ENCODE results near the gene CEACAM8. TPM values are rescaled to one million over a fixed set of nuclear protein-coding genes. Genes with fewer than 3 reads are reported as not detected.
"Not testable (repeated sequence)": the region's sequence is repeated elsewhere in the genome, so short reads cannot be mapped to it uniquely, and the experiment has no call there.

Gene CEACAM8
- total RNA-seq, 1 donor from 2014 or later, result 0.52 TPM

- no peaks in the 10 kb centered on the region for H3K36me3 ChIP-seq (ENCODE audit: control insufficient read depth in 3 of 3, insufficient read depth in 3 of 3, low read length in 3 of 3)
- H3K4me1 ChIP-seq (ENCODE audit: control insufficient read depth in 3 of 3, insufficient read depth in 3 of 3, low read length in 3 of 3), result no peaks in the 10 kb centered on the region
- no peak overlapping the region for H3K4me3 ChIP-seq (ENCODE audit: low read length in 3 of 3)
- no peak overlapping the region for H3K27ac ChIP-seq (ENCODE audit: low read depth, low read length)
- no peak overlapping the region for H3K9ac ChIP-seq (ENCODE audit: low read depth in 1 of 3, low read length in 3 of 3)
- H3K9me3 ChIP-seq (ENCODE audit: control insufficient read depth in 3 of 3, low read length in 3 of 3), result no peaks in the 10 kb centered on the region
- no peaks in the 10 kb centered on the region for H3K27me3 ChIP-seq (ENCODE audit: control insufficient read depth in 3 of 3, insufficient read depth in 3 of 3, low read length in 3 of 3)
These were observed 18.9 kb upstream of the CEACAM8 start for GRCh38 chr19:42613666-42614065.

- H3K4me1 ChIP-seq (ENCODE audit: control insufficient read depth in 3 of 3, insufficient read depth in 3 of 3, low read length in 3 of 3); H3K9ac ChIP-seq (ENCODE audit: low read depth in 1 of 3, low read length in 3 of 3); H3K9me3 ChIP-seq (ENCODE audit: control insufficient read depth in 3 of 3, low read length in 3 of 3); H3K27ac ChIP-seq (ENCODE audit: low read depth, low read length); H3K27me3 ChIP-seq (ENCODE audit: control insufficient read depth in 3 of 3, insufficient read depth in 3 of 3, low read length in 3 of 3); H3K4me3 ChIP-seq (ENCODE audit: low read length in 3 of 3); H3K36me3 ChIP-seq (ENCODE audit: control insufficient read depth in 3 of 3, insufficient read depth in 3 of 3, low read length in 3 of 3): not testable (repeated sequence)
These were observed 15.7 kb upstream of the CEACAM8 start for GRCh38 chr19:42610401-42610915.

GRCh38 chr19:42606660-42607351 is 12.1 kb upstream of the CEACAM8 start:
- no peak overlapping the region for H3K27ac ChIP-seq (ENCODE audit: low read depth, low read length)
- no peaks in the 10 kb centered on the region for H3K27me3 ChIP-seq (ENCODE audit: control insufficient read depth in 3 of 3, insufficient read depth in 3 of 3, low read length in 3 of 3)
- no peak overlapping the region for H3K4me3 ChIP-seq (ENCODE audit: low read length in 3 of 3)
- H3K9me3 ChIP-seq (ENCODE audit: control insufficient read depth in 3 of 3, low read length in 3 of 3), result no peaks in the 10 kb centered on the region
- H3K4me1 ChIP-seq (ENCODE audit: control insufficient read depth in 3 of 3, insufficient read depth in 3 of 3, low read length in 3 of 3), result no peaks in the 10 kb centered on the region
- no peak overlapping the region for H3K9ac ChIP-seq (ENCODE audit: low read depth in 1 of 3, low read length in 3 of 3)
- no peaks in the 10 kb centered on the region for H3K36me3 ChIP-seq (ENCODE audit: control insufficient read depth in 3 of 3, insufficient read depth in 3 of 3, low read length in 3 of 3)

- H3K27ac ChIP-seq (ENCODE audit: low read depth, low read length), result no peak overlapping the region
- no peaks in the 10 kb centered on the region for H3K36me3 ChIP-seq (ENCODE audit: control insufficient read depth in 3 of 3, insufficient read depth in 3 of 3, low read length in 3 of 3)
- H3K4me1 ChIP-seq (ENCODE audit: control insufficient read depth in 3 of 3, insufficient read depth in 3 of 3, low read length in 3 of 3), result no peaks in the 10 kb centered on the region
- no peaks in the 10 kb centered on the region for H3K9me3 ChIP-seq (ENCODE audit: control insufficient read depth in 3 of 3, low read length in 3 of 3)
- no peaks in the 10 kb centered on the region for H3K27me3 ChIP-seq (ENCODE audit: control insufficient read depth in 3 of 3, insufficient read depth in 3 of 3, low read length in 3 of 3)
- H3K4me3 ChIP-seq (ENCODE audit: low read length in 3 of 3), result no peak overlapping the region
- H3K9ac ChIP-seq (ENCODE audit: low read depth in 1 of 3, low read length in 3 of 3), result no peak overlapping the region
These were observed 7.2 kb upstream of the CEACAM8 start for GRCh38 chr19:42601811-42602443.

GRCh38 chr19:42596391-42597072 is 1.8 kb upstream of the CEACAM8 start:
- Histone ChIP-seq H3K4me3 (ENCODE audit: low read length in 3 of 3) (no peak overlapping the region), H3K36me3 (ENCODE audit: control insufficient read depth in 3 of 3, insufficient read depth in 3 of 3, low read length in 3 of 3) (no peaks in the 10 kb centered on the region), H3K27ac (ENCODE audit: low read depth, low read length) (no peak overlapping the region), H3K9me3 (ENCODE audit: control insufficient read depth in 3 of 3, low read length in 3 of 3) (no peaks in the 10 kb centered on the region), H3K27me3 (ENCODE audit: control insufficient read depth in 3 of 3, insufficient read depth in 3 of 3, low read length in 3 of 3) (peaks cover 0 to 5% (median 5%) of the 10 kb centered on the region in 3 donors), H3K4me1 (ENCODE audit: control insufficient read depth in 3 of 3, insufficient read depth in 3 of 3, low read length in 3 of 3) (no peaks in the 10 kb centered on the region), H3K9ac (ENCODE audit: low read depth in 1 of 3, low read length in 3 of 3) (no peak overlapping the region)

GRCh38 chr19:42595550-42596172 is 937 bp upstream of the CEACAM8 start:
- H3K9ac ChIP-seq (ENCODE audit: low read depth in 1 of 3, low read length in 3 of 3), result no peak overlapping the region
- no peak overlapping the region for H3K27ac ChIP-seq (ENCODE audit: low read depth, low read length)
- H3K27me3 ChIP-seq (ENCODE audit: control insufficient read depth in 3 of 3, insufficient read depth in 3 of 3, low read length in 3 of 3), result peaks cover 0 to 5% (median 5%) of the 10 kb centered on the region in 3 donors
- no peaks in the 10 kb centered on the region for H3K4me1 ChIP-seq (ENCODE audit: control insufficient read depth in 3 of 3, insufficient read depth in 3 of 3, low read length in 3 of 3)
- no peak overlapping the region for H3K4me3 ChIP-seq (ENCODE audit: low read length in 3 of 3)
- no peaks in the 10 kb centered on the region for H3K36me3 ChIP-seq (ENCODE audit: control insufficient read depth in 3 of 3, insufficient read depth in 3 of 3, low read length in 3 of 3)
- no peaks in the 10 kb centered on the region for H3K9me3 ChIP-seq (ENCODE audit: control insufficient read depth in 3 of 3, low read length in 3 of 3)

GRCh38 chr19:42589792-42590191 is 4.9 kb downstream of the CEACAM8 start:
- Histone ChIP-seq H3K9me3 (ENCODE audit: control insufficient read depth in 3 of 3, low read length in 3 of 3) (no peaks in the 10 kb centered on the region), H3K9ac (ENCODE audit: low read depth in 1 of 3, low read length in 3 of 3) (no peak overlapping the region), H3K36me3 (ENCODE audit: control insufficient read depth in 3 of 3, insufficient read depth in 3 of 3, low read length in 3 of 3) (no peaks in the 10 kb centered on the region), H3K4me3 (ENCODE audit: low read length in 3 of 3) (no peak overlapping the region), H3K27me3 (ENCODE audit: control insufficient read depth in 3 of 3, insufficient read depth in 3 of 3, low read length in 3 of 3) (peaks cover 0 to 2% (median 0%) of the 10 kb centered on the region in 3 donors), H3K4me1 (ENCODE audit: control insufficient read depth in 3 of 3, insufficient read depth in 3 of 3, low read length in 3 of 3) (no peaks in the 10 kb centered on the region), H3K27ac (ENCODE audit: low read depth, low read length) (no peak overlapping the region)

GRCh38 chr19:42584466-42584865 is 10.3 kb downstream of the CEACAM8 start:
- Histone ChIP-seq H3K27me3 (ENCODE audit: control insufficient read depth in 3 of 3, insufficient read depth in 3 of 3, low read length in 3 of 3) (peaks cover 0 to 2% (median 0%) of the 10 kb centered on the region in 3 donors), H3K9me3 (ENCODE audit: control insufficient read depth in 3 of 3, low read length in 3 of 3) (no peaks in the 10 kb centered on the region), H3K9ac (ENCODE audit: low read depth in 1 of 3, low read length in 3 of 3) (no peak overlapping the region), H3K4me1 (ENCODE audit: control insufficient read depth in 3 of 3, insufficient read depth in 3 of 3, low read length in 3 of 3) (no peaks in the 10 kb centered on the region), H3K27ac (ENCODE audit: low read depth, low read length) (no peak overlapping the region), H3K36me3 (ENCODE audit: control insufficient read depth in 3 of 3, insufficient read depth in 3 of 3, low read length in 3 of 3) (no peaks in the 10 kb centered on the region), H3K4me3 (ENCODE audit: low read length in 3 of 3) (no peak overlapping the region)

GRCh38 chr19:42577016-42577415 is 17.7 kb downstream of the CEACAM8 start:
- no peak overlapping the region for H3K4me3 ChIP-seq (ENCODE audit: low read length in 3 of 3)
- no peaks in the 10 kb centered on the region for H3K4me1 ChIP-seq (ENCODE audit: control insufficient read depth in 3 of 3, insufficient read depth in 3 of 3, low read length in 3 of 3)
- H3K27me3 ChIP-seq (ENCODE audit: control insufficient read depth in 3 of 3, insufficient read depth in 3 of 3, low read length in 3 of 3), result peaks cover 0 to 3% (median 2%) of the 10 kb centered on the region in 3 donors
- H3K36me3 ChIP-seq (ENCODE audit: control insufficient read depth in 3 of 3, insufficient read depth in 3 of 3, low read length in 3 of 3), result no peaks in the 10 kb centered on the region
- no peaks in the 10 kb centered on the region for H3K9me3 ChIP-seq (ENCODE audit: control insufficient read depth in 3 of 3, low read length in 3 of 3)
- H3K27ac ChIP-seq (ENCODE audit: low read depth, low read length), result no peak overlapping the region
- no peak overlapping the region for H3K9ac ChIP-seq (ENCODE audit: low read depth in 1 of 3, low read length in 3 of 3)

Measured in skeletal muscle tissue (tissue), 4 donors.